ENCODE measurements around the gene ATG9B. TPM values are rescaled to one million over a fixed set of nuclear protein-coding genes. Genes with fewer than 3 reads are reported as not detected.
"Not testable (repeated sequence)": the region's sequence is repeated elsewhere in the genome, so short reads cannot be mapped to it uniquely, and the experiment has no call there.

The ATG9B gene
- total RNA-seq, 1 experiment from 2014 or later, result 0.25 TPM

GRCh38 chr7:151058781-151059366 lies 34.6 kb upstream of the ATG9B start:
- DNase-seq (ENCODE audit: extremely low read depth, low read depth), result no peak

GRCh38 chr7:151057989-151058780 lies 33.9 kb upstream of the ATG9B start:
- peak; percentile 100 for DNase-seq (ENCODE audit: extremely low read depth, low read depth)

GRCh38 chr7:151057506-151057988 lies 33.3 kb upstream of the ATG9B start, which contains the start of gene CDK5:
Gene CDK5, minus strand, starts transcription at chr7:151057897. Its CDS starts 49 bp downstream, at chr7:151057848.
- no peak for DNase-seq (ENCODE audit: extremely low read depth, low read depth)

DNA sequence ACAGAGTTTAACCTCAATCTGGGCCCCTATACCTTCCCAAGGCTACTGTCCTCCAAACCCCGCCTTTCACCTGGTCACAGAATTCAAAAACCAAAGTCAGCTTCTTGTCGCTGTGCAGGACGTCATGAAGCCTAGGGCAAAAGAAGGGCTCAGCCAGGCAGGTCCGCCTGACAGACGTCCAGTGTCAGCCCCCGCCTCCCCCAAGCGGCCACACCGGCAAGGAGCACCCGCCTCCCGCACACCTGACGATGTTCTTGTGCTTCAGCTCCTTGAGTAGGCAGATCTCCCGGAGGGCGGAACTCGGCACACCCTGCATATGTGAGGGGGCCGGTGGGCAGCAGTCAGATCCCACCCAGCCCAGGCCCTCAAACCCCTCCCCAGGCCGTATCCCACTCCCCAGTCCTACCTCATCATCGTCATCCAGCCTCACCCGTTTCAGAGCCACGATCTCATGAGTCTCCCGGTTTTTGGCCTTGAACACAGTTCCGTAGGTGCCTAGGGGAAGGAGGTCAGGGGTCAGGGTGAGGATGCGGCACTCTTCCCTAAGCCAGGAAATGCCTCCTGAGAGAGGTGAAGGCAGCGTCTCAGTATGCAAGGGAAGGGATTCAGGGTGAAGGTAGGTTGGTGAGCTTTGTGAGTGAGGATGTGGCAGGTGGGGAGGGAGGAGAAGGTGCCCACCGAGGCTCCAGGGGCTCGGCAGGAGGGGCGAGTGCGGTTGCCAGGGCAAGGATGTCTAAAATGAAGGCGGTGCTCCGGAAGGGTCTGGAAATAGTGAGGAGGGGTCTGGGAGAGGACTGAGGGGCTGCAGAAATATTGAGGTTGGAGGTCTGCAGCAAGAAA lies 32.6 kb upstream of the ATG9B start:
- no peak for DNase-seq (ENCODE audit: extremely low read depth, low read depth)

DNA sequence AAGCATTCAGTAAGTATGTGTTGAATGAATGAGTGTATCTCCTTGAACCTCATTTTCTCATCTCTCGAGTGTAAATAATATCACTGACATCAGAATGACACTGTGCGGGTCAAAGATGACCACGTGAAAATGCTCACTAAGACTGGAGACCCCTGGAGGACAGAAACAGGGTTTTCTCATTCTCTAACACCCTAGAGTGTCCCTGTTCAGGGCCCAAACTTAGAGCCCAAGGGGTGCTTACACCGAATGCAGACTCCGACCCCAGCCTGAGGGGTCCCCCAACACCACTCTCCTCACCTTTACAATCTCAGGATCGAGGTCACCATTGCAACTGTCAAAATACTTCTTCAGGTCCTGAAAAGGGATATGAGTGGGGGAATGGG lies 32.0 kb upstream of the ATG9B start:
- DNase-seq (ENCODE audit: extremely low read depth, low read depth), result no peak

DNA sequence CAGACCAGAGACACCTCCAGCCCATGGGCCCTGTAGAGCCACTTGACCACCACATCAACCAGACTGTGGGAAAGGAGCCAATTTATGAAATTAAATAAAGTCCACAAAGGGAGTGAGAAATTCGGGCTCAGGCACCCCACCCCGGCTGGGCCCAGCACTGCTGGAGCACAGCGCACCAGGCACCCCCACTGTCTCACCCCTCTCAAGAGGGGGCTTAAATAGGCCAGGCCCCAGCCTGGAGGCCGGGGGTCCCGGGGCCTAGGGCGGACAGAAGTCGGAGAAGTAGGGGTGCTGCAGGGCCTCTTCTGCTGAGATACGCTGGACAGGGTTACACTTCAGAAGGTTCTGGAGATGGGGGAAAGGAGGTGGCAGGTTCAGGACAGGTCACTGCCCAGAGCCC lies 29.5 kb upstream of the ATG9B start:
- no peak for DNase-seq (ENCODE audit: extremely low read depth, low read depth)

GRCh38 chr7:151053096-151053495 lies 28.8 kb upstream of the ATG9B start:
- no peak for DNase-seq (ENCODE audit: extremely low read depth, low read depth)

DNA sequence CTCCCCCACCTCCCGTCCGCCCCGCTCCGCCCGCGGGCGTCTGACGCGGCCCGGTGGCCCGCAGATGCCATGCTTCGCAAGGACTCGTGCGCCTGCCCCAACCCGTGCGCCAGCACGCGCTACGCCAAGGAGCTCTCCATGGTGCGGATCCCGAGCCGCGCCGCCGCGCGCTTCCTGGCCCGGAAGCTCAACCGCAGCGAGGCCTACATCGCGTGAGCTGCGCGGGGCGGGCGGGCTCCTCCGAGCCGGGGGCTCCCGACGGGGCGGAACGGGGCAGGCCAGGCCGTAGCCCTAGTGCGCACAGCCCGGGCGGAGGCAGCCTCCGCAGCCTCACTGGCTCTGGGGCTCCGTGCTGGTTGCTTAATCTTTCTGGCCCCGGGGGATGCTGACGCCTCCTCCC lies 26.8 kb upstream of the ATG9B start:
- DNase-seq (ENCODE audit: extremely low read depth, low read depth), result peak; percentile 38

DNA sequence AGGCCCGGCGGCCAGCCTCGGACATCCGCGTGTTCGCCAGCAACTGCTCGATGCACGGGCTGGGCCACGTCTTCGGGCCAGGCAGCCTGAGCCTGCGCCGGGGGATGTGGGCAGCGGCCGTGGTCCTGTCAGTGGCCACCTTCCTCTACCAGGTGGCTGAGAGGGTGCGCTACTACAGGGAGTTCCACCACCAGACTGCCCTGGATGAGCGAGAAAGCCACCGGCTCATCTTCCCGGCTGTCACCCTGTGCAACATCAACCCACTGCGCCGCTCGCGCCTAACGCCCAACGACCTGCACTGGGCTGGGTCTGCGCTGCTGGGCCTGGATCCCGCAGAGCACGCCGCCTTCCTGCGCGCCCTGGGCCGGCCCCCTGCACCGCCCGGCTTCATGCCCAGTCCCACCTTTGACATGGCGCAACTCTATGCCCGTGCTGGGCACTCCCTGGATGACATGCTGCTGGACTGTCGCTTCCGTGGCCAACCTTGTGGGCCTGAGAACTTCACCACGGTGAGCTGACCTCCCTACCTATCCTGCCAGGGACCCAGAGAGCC lies 24.7 kb upstream of the ATG9B start:
- DNase-seq (ENCODE audit: extremely low read depth, low read depth), result no peak

DNA sequence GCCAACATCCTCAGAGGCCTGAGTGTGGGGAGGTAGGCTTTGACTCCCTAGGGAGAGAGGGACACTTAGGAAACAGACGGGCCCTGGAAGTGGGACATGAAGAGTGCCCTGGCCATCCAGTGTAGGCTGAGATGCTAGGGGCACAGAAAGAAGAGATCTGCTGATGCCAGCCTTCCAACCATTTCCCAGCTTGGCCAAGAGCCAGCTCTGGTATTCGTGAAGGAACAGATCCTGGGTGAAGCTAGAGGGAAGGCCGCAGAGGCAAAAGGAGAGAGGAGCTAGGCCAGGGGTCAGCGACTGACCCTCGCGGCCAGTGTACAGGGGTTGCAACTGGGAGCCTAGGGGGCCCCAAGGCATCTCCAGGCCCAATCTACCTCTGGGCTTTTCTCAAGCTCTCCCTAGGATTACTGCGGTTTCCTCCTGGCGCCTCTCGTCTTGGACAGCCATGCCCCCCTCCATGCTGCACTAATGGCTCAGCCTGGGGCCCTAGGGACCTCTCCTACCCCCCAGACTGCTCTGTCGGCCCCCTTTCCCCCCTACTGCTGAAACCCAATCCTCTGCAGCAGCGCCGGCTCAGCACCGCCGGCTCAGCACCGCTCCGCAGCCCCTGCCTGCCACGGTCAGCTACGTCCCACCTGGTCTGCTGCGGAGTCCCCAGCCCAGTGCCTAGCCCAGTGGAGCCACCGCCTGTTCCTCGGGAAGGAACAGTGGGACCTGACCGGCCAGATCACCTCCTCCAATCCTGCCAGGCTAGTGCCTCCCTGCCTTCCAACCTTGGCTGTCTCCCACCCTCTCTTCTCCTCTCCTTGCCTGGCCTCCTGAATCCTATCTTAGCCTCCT lies 23.9 kb upstream of the ATG9B start, which contains the start of gene ASIC3:
ASIC3 (plus strand) TSS at position 556 of the 840 bp plus-strand sequence. CDS start 355 bp downstream, outside the sequence.
- DNase-seq (ENCODE audit: extremely low read depth, low read depth), result no peak

DNA sequence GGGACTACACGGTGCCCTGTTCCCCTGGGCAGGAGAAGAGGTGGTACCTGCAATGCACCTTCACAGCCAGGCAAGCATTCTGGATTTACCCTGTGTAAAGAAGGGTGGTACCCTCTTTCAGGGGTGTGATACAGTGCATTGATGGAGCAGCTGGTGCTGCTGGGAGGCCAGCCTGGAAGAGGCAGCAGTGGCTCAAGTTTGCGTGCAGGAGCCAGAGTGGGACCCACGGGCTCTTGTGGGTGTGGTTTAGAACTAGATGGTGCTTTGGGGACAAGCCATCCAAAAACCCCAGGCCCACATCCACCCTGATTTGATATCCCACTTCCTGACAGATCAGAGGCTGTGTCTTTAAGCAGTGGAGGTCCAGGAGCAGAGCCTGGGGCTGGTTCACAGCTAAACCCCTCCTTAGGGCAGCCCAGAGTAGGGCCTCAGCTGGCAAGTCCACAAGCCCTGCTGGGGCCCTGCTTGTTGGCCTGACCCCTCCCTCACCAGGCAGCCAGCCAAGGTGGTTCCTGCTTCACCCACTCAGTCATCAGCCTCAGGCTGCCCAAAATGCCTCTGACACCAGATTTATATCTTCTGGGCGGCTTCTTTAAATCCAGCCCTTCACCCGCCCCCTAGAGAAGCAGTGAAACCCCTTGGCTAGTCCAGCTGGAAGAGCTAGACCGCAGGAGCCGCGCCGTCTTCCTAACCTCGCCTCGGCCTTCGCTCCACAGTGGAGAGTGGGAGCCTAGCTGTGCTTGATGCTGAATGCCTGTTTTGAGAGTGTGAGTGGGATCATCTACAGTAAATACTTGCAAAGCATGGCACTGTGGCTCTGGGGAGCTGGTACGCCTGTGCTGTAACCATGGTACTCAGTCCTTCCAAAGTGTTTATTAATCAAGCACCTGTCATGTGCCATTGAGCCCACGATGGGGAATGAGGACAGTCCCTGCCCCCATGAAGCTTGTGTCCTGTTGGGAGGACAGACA lies 22.6 kb upstream of the ATG9B start:
- no peak for DNase-seq (ENCODE audit: extremely low read depth, low read depth)

- DNase-seq (ENCODE audit: extremely low read depth, low read depth), result no peak
Measured at GRCh38 chr7:151045967-151046366, 21.7 kb upstream of the ATG9B start.

- DNase-seq (ENCODE audit: extremely low read depth, low read depth), result no peak
Measured at GRCh38 chr7:151045262-151045661, 21.0 kb upstream of the ATG9B start.

DNA sequence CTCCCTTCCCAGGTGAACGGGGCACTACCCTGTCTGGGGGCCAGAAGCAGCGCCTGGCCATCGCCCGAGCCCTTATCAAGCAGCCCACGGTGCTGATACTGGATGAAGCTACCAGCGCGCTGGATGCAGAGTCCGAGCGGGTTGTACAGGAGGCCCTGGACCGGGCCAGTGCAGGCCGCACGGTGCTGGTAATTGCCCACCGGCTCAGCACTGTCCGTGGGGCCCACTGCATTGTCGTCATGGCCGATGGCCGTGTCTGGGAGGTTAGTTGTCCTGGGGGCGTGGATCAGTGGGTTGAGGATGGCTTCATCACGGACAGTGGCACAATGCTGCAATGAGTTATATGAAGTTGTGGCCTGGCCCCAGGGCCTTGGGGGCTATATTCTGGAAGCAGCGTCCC lies 19.7 kb upstream of the ATG9B start:
- no peak for DNase-seq (ENCODE audit: extremely low read depth, low read depth)

DNA sequence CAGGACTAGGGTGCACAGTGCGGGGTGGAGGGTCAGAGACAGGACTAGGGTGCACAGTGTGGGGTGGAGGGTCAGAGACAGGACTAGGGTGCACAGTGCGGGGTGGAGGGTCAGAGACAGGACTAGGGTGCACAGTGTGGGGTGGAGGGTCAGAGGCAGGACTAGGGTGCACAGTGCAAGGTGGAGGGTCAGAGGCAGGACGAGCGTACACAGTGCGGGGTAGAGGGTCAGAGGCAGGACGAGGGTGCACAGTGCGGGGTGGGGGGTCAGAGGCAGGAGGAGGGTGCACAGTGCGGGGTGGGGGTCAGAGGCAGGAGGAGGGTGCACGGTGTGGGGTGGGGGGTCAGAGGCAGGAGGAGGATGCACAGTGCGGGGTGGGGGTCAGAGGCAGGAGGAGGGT lies 19.2 kb upstream of the ATG9B start:
- not testable (repeated sequence) for DNase-seq (ENCODE audit: extremely low read depth, low read depth)

GRCh38 chr7:151040616-151041375 lies 16.5 kb upstream of the ATG9B start:
- no peak for DNase-seq (ENCODE audit: extremely low read depth, low read depth)

- no peak for DNase-seq (ENCODE audit: extremely low read depth, low read depth)
Measured at GRCh38 chr7:151039850-151040548, 15.7 kb upstream of the ATG9B start.

Data from NCI-H460 (cell line).